Left cardiac atrium (tissue), 4 donors: ENCODE results near the gene PRR33. TPM values are rescaled to one million over a fixed set of nuclear protein-coding genes. Genes with fewer than 3 reads are reported as not detected.
A peak's percentile ranks its signal among the peaks of the same experiment; 100 is the strongest.

Experiments
- ATAC-seq, 2 donors: fragments of 200-7000 bp; cut with Tn5 transposase; one replicate each; pipeline ENCODE4 v1.9.1; 2020; ENCODE audit warnings: mild to moderate bottlenecking in 2 of 2, moderate library complexity in 2 of 2
- DNase-seq: peaks from one replicate; pipeline ENCODE4 v3.0.0-alpha.2; 2020
- intact Hi-C, 2 donors: fragments of 100-400 bp; cut with DNase I; formaldehyde crosslinking; loops; one replicate each; pipeline versions ENCODE4 v1.14.1 to v1.15.1; 2022 to 2023
- total RNA-seq, 2 donors: library from RNA; stranded (reverse); fragmentation: NEBNext Ultra II Directional; extraction: Animal tissue kit (Norgen Biotek cat#: 25700); gene quantifications; one replicate each; pipeline ENCODE4 v1.2.1, GENCODE V29; 2021
- donor health status: DM: no; HTN: yes; CAD: no.
- donor health status: DM: no; HTN: yes; CAD: no; lungs with severe emphysema.
- donor health status: DM: yes; HTN: yes; CAD: no.
- donor health status: Dilated cardiomyopathy.

The PRR33 gene
- total RNA-seq, 2 donors from 2014 or later = 0.10 to 0.50 TPM

DNA sequence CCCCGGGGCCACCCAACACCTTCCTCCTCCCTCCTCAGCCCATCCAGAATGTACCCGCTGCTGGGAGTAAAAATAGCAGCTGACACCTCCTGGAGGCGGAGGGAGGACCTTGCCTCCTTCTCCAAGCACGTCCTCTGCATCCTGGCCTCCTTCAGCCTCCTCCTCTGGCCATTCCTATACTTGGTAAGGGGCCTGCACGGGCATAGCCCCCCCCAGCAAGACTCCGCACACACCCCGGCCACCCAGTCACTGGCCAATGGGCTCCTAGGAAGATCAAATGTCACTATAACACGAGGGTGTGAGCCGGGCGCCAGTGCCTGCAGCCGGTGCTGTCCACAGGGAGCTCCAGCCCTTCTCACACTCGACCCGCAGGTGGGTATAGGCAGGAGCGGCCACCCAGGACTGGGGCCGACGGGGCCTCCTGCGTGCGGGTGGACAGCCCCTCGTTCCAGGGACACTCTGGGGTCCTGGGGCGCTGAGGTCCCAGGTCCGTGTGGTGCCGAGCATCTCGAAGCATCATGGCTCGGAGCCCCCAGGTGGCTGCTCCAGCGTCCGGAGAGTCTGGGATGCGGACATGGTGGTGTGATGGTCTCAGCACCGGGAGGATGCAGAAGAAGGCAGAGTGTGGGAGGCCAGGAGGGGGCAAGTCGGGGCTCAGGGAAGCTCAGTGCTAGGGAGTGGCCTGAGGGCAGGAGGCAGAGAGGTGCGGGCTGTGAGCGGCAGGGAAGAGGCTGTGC lies 27.9 kb upstream of the PRR33 start, which contains the start of gene TNNT3:
TNNT3 (plus strand) TSS at position 313 of the 737 bp plus-strand sequence. CDS start 3,172 bp downstream, outside the sequence.
- peak in 1 of 2 donors; percentile 10 for ATAC-seq
- intact Hi-C loops = loop anchor here (5.0 kb wide), 1 partner anchor 37 kb away; no protein-coding TSS in a partner anchor
- no peak for DNase-seq

DNA sequence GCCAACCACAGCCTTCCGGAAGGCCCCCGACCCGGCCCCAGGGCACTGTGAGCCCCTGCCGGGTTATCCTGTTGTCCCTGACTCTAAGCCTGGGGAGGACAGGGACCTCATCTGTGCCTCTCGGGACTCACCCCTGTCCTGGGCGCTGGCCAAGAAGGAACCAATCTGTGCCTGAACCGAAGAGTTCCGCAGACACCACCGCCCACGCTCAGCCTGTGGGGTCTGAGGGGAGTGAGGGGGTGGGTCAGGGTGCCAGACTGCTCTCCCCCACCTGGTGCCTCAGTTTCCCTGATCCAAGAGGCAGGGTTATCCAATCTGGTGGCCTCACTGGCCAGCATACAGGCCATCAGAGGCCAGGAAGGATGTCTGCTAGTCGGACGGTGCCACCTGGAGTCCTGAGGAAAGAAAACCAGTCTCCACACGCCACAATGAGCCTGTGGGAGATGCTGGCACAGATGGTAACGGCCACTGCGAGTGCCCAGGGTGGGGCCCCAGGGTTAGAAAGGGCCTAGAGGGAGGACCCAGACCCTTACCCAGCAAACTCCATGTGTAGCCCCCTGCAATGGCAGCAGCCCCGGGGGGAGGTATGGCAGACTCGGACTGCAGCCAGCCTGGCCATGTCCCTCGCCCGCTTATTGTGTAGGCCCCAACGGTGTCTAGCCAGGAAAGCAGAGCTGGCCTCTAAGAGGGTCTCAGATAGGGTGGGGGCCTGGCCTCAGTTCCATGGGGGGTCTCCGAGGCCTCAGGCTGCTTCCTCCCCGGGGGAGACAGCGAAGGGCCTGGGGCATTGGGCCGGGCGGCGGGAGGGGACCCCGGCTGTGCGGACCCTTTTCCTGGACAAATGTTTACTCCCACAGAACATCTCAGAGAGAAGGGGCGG lies 27.0 kb upstream of the PRR33 start:
- intact Hi-C loops = loop anchor here (5.0 kb wide), 1 partner anchor 36 kb away; no protein-coding TSS in a partner anchor
- ATAC-seq (no peak), DNase-seq (no peak)

DNA sequence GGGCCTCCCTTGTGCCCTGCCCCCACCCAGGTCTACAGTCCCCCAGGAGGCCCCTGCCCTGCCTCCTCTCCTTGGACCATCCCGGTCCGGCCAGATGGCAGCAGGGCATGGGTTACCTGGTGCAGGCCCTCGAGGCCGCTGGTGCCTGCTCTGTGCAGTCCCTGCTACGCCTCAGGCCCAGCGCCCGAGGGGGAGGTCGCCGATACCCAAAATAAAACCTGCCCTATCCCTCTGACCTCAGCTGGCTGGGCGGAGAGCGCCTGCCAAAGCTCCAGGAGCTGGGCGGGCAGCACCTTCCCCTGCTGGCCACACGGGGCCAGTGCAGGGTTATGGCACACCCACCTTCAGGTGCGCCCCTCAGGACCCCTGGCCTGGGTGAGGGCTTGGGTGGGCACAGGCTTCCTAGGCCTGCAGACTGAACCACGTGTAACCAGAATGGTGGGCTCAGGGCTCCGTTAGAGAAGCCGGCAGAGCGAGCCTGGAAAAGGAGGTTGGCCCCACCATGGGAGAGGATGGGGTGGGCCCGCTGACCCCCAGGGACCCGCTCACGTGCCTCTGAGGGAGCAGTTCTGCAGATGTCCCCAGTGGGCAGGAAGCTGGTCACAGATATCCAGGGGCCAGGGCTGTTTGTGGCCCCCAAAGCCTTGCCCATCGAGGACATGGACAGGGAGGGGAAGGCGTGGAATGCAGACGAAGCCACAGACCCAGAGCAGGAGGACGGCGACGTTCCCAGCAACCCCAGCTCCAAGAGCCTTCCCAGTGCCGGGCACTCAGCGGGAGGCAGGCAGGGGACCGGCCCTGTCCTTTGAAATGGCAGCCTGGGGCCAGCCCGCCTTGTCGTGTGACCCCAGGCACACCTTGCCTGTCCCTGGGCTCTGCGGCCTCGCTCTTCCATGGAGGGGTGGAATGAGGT lies 26.1 kb upstream of the PRR33 start:
- ATAC-seq (peak; percentile 7 to 18), DNase-seq (no peak)
- intact Hi-C loops = loop anchor here (5.0 kb wide), 1 partner anchor 35 kb away; no protein-coding TSS in a partner anchor

DNA sequence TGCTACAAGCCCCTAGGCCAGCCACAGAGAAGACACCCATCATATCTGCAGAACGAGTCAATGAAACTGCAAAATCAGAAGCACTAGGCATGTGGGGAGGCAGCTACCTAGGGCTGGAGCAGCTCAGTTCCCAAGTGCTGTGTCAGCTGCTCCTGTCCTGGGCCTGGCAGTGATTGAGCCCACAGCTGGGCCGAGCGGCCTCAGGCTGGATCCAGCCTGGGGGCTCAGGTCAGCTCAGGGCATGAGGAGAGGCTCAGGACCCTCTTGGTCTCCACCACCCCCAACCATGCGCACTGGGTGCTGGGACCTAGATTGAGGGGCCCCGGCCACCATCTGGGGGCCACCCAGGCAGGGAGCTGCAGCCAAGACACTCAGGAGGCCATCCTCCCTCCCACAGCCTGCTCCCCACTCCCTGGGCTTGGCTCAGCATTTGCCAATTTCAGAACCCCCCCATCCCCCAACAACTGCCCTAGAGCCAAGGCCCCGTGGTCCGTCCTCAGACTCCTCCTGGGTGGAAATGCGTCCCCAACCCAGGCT lies 25.4 kb upstream of the PRR33 start:
- intact Hi-C loops = loop anchor here (1.0 to 5.0 kb wide), 2 partner anchors 24 to 35 kb away; no protein-coding TSS in a partner anchor
- DNase-seq (no peak), ATAC-seq (peak; percentile 21 to 28)

DNA sequence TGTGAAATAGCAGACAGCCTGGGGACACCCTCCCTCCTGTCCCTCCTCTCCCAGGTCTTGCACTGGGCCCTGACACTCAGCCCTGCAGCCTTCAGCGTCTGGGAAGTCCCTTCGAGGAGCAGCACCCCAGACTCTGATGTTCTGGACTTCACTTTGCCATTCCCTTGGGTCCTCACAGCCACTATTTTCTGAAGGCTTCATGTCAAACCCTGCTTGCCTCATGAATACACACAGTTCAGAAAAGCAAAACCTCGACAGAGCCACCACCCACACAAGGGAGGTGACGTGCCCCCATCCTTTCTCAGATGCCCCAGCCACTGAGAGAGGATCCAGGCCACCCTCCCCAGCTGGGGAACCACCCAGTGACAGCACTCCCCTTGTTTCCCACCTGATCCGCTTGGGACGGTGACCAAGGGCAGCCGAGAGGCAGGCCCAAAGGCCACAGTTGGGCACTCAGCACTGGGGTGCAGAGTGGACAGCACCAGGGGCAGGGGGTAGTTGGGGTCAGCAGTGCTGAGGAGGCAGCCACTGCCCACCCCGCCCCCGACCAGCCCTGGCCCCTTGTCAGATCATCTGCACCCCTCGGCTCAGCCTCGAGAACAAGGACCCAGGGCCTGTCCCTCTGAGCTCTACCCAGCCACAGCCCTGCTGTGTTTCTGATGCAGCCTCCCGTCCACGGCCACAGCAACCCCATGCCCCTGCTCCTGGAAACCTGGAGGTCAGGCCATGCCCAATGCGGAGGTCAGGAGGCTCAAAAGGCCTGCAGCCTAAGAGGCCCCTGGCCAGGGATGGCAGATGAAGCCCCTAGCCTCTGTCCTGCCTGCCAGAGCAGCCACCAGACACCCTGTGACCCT lies 24.7 kb upstream of the PRR33 start:
- intact Hi-C loops = loop anchor here (1.0 to 5.0 kb wide), 2 partner anchors 23 to 34 kb away; no protein-coding TSS in a partner anchor
- DNase-seq (no peak), ATAC-seq (peak in 1 of 2 donors; percentile 1)

DNA sequence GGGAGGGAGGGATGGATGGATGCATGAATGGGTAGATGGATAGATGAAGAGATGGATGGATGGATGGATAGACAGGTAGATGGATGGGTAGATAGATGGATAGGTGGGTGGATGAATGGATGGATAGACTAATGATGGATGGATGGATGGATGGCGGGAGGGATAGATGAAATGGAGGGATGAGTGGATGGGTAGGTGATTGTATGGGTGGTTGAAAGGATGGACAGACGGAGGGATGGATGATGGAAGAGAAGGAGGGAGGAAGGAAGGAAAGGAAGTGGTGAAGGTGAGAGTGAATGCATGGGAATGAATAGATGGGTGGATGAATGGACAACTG lies 24.1 kb upstream of the PRR33 start:
- no peak for ATAC-seq
- no peak for DNase-seq
- intact Hi-C loops = loop anchor here (1.0 to 5.0 kb wide), 3 partner anchors 21 to 33 kb away; no protein-coding TSS in a partner anchor

DNA sequence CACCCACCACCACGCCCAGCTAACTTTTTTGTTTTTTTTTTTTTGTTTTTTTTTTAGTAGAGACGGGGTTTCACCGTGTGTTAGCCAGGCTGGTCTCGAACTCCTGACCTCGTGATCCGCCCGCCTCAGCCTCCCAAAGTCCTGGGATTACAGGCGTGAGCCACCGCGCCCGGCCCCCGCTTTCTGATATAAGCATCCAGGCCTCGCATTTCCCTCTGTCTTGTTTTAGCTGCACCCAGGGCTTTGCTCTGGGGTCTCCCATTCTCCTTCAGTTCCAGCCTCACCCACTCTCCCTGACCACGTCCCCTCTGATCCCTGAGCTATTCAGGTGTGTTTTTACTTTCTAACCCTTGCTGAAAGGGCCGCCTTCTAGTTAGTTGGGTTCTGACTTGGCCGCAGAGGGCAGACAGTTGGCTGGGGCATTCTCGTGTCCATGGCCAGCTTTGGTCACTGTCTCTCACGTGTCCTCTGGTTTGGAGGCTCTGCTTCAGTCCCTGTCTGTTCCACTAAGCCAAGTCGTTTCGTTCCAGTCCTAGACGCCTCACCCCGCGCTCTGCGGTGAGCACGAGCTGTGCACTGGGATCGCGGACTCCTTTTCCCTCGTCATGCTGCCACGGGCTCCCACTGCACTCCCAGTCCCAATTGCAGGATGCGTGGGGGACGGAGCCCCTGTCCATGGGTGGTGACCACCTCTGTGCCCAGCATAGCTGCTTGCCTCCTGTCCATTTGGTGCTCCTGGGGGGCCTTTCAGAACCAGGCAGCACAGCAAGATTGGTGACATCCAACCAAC lies 21.8 kb upstream of the PRR33 start:
- no peak for DNase-seq
- intact Hi-C loops = loop anchor here in 1 of 2 donors (2.0 kb wide), 1 partner anchor 23 kb away; no protein-coding TSS in a partner anchor
- ATAC-seq = no peak

DNA sequence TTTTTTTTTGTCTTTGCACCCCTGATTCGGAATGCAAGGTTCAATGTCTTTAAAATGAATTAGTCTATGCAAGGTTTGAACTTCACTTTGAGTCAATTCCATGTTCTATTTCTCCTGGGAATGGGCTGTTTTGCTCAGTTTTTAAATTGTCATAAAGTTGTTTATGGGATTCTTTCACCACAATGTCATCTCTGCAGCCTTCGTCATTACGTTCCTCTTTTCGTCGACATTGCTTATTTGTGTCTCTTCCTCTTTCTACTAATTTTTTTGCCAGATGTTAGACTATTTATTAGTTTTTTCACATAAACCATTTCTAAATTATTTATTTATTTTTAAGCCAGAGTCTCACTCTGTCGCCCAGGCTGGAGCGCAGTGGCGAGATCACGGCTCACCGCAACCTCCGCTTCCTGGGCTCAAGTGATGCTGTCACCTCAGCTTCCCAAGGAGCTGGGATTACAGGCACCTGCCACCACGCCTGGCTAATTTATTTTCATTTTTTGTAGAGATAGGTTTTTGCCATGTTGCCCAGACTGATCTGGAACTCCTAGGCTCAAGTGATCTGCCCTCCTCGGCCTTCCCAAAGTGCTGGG lies 20.7 kb upstream of the PRR33 start:
- ATAC-seq (no peak), DNase-seq (no peak)
- intact Hi-C loops = no loop called here

DNA sequence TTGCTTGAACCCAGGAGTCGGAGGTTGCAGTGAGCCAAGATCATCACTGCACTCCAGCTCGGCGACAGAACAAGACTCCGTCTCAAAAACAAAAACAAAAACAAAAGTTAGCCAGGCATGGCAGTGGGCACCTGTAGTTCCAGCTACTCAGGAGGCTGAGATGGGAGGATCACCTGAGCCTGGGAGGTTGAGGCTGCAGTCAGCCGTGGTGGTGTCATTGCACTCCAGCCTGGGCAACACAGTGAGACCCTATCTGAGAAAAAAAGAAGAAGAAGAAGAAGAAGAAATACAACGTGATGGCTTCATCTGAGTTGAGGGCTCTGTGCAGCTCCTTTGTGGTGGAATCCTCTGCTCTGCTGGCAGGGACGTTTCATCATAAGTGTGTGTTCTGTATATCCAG lies 17.8 kb upstream of the PRR33 start:
- ATAC-seq (no peak), DNase-seq (no peak)
- intact Hi-C loops = no loop called here

DNA sequence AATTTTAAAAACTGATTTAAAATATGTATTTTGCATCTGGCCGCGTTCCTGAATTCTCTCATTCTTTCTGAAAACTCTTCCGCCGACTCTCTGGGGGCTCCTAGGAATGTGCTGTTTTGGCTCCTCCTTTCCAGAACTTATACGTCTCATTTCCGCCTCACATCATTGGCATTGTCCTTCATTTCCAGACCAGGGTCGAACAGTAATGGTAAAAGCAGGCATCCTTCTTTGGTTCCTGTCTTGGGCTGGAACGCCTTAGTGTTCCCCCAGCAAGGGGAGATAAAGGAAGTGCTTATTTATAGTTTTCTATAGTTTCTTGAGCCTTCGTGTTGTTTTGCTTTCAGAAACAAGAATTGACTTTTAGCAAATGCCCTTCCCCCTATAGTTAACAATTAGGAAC lies 16.9 kb upstream of the PRR33 start:
- intact Hi-C loops = no loop called here
- DNase-seq = no peak
- ATAC-seq = peak; percentile 56 to 64

DNA sequence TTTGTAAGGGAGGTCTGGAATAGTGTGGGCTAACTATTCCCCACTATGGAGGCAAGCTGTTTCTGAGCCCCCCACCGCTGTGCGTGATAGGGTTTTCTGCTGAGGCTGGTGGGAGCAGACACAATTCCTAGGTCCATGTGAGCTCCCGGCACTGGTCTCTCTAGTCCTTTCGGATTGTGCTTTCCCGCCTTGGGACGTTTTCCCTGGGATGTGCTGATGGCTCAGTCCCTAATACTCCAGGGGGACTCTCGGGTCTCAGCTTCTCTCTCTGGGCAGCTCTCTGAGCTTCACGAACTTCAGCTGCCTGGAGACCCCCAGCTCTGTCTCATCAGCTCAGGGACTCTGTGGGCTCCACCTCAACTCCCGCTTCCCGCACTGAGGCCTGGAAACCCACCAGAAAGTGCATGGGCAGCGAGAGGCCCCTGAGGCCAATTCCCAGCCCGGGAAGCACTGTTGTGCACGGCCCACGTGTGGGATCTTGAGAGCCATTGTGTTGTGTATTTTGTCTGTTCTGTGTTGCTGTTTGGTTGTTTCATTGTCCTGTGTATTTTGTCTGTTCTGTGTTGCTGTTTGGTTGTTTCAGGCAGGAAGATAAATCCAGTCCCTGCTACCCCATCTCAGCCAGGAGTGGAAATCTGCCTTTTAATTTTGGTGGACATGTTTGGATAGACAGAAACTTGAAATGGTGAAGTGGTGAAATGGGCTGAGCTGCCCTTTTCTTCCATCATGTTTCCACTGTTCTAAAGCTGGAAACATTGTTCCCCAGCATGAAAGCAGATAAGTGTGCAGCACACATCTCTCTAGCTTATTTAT lies 15.1 kb upstream of the PRR33 start:
- intact Hi-C loops = no loop called here
- DNase-seq (no peak), ATAC-seq (no peak)

DNA sequence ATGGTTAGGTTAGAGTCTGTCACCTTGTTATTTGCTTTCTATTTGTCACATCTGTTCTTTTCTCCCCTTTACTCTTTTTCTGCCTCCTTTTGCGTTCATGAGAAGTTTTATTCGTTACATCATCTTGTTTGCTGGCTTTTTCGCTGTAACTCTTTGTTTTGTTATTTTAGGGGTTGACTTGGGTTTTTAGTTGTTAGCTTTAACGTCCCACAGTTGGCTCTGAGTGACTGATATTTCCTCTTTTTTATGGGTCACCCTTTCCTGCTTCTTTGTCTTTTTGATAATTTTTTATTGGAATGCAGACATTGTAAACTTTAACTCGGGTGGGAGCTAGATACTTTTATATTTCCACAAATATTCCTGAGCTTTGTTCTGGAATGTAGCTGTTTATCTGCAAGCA lies 14.5 kb upstream of the PRR33 start:
- ATAC-seq (no peak), DNase-seq (no peak)
- intact Hi-C loops = no loop called here

DNA sequence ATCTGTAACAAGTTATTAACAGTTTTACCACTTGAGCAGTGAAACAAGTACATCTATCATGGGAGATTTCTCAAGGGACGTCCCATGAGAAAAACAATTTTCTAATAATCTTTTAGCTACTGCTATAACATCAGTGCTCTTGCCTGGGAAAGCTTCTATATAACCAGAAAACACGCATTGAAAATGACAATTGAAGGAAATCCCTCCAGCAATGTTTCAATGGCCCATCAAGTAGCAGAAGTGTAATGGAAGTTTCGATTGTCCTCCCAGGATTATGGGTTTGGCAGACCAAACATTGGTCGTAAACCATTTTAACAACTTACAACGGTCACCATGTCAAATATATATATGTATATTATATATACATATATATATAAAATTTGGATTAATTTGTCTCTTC lies 8.0 kb upstream of the PRR33 start:
- intact Hi-C loops = no loop called here
- DNase-seq (no peak), ATAC-seq (no peak)

DNA sequence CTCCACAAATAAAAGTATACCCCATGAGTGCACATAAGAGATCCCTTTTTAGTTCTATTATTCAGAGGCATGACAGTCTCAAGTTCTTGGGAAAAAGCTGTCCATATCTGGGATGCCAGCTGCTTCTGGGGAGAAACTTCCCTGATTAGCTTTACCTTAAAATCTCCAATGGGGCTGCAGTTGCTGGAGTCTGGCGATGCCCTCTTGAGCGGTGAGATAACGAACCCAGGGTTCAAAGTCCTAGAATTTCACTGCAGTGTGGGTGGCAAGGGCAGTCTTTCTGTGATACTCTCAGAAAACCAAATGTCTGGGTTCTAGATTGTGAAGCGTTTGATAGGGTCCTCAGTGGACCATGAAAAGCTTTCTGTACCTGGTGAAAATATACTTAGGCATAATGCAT lies 7.4 kb upstream of the PRR33 start:
- intact Hi-C loops = no loop called here
- no peak for ATAC-seq

DNA sequence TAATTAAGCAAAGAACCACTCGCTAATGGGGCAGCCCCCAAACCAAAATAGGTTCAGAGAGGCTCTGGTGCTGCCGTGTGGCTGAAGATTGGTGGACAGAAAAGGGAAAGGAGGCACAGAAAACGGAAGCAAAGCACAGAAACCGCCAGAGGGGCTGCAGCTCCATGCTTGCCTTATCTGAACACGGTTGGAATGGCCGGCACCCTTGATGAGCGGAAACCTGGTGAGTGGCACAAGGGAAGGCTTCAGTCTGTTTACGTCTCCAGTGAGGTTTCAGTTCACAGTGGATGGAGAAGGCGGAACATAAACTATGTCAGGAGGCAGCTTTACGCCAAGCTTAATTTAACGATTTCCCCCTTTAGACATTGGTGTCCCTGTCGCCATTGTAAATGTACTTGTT lies 5.2 kb upstream of the PRR33 start:
- intact Hi-C loops = no loop called here
- DNase-seq (no peak), ATAC-seq (no peak)

More for the DNA sequence above, 7.4 kb upstream of the PRR33 start:
- DNase-seq = no peak

DNA sequence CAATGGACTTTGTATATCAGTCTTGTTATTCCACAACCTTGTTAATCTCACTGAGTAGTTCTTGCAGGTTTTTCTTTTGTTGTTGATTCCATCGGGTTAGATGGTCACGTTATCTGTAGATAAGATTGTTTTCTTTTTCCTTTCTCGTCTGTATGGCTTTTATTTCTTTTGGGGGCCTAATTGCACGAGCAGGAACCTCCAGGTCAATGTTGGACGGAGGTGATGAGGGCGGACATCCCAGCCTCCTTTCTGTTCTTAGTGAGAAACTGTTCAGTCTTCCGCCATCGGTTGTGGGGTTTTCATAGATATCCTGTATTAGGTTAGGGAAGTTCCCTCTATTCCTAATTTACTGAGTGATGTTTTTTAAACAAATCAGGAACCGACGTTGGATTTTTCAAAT lies 4.8 kb upstream of the PRR33 start:
- intact Hi-C loops = no loop called here
- DNase-seq (no peak), ATAC-seq (no peak)
